Heart left ventricle (tissue), 16 donors: ENCODE results near the gene INPP4B. TPM values are rescaled to one million over a fixed set of nuclear protein-coding genes. Genes with fewer than 3 reads are reported as not detected.

Source experiments
- ATAC-seq, 4 donors: fragments of 200-7000 bp; cut with Tn5 transposase; one replicate each; pipeline ENCODE4 v1.9.1; 2020 to 2022; ENCODE audit warnings: moderate library complexity in 4 of 4, mild to moderate bottlenecking in 3 of 4, moderate number of reproducible peaks in 1 of 4
- DNase-seq, 5 donors: peaks; one replicate each; pipeline ENCODE4 v3.0.0-alpha.2; 2020
- H3K27ac ChIP-seq, 12 donors: fragments of 200-600 bp; sonication (generic) in 4 of 12; one replicate each; pipeline versions ENCODE4 v1.5.0 to v1.8.0; 2016 to 2022; ENCODE audit warnings: mild to moderate bottlenecking in 2 of 12
- H3K27me3 ChIP-seq, 9 donors: fragments of 200-600 bp; sonication (generic) in 2 of 9; one replicate each; pipeline versions ENCODE4 v1.5.1 to v1.8.0; 2016 to 2022; ENCODE audit warnings: mild to moderate bottlenecking in 3 of 9
- H3K36me3 ChIP-seq, 9 donors: fragments of 200-600 bp; sonication (generic) in 2 of 9; one replicate each; pipeline versions ENCODE4 v1.5.0 to v1.8.0; 2018 to 2022; ENCODE audit warnings: mild to moderate bottlenecking in 2 of 9
- H3K4me1 ChIP-seq, 12 donors: fragments of 200-600 bp; sonication (generic) in 4 of 12; one replicate each; pipeline versions ENCODE4 v1.5.0 to v1.8.0; 2016 to 2022; ENCODE audit warnings: mild to moderate bottlenecking in 3 of 12
- H3K4me3 ChIP-seq, 12 donors: fragments of 200-600 bp; sonication (generic) in 4 of 12; one replicate each; pipeline versions ENCODE4 v1.5.0 to v1.8.0; 2017 to 2022; ENCODE audit warnings: mild to moderate bottlenecking in 9 of 12, moderate library complexity in 4 of 12
- H3K9me3 ChIP-seq, 12 donors: fragments of 200-600 bp; sonication (generic) in 4 of 12; one replicate each; pipeline versions ENCODE4 v1.5.0 to v1.8.0; 2016 to 2022; ENCODE audit warnings: mild to moderate bottlenecking in 1 of 12
- POLR2A ChIP-seq, 2 donors: fragments of 450-650 bp; IDR thresholded peaks; one replicate each; pipeline ENCODE4 v1.6.1; 2017; ENCODE audit warnings: antibody characterized with exemption in 2 of 2, mild to moderate bottlenecking in 2 of 2, moderate library complexity in 2 of 2
- WGBS, 4 donors: extraction: QIAGEN DNeasy Blood & Tissue Kit in 2 of 4; methylation state at CpG; one replicate each; pipeline versions ENCODE4 v1.1.5 to v1.1.7; 2013 to 2018; 5-methylcytosine and 5-hydroxymethylcytosine counted together
- intact Hi-C, 10 donors: fragments of 100-400 bp; cut with DNase I; formaldehyde crosslinking; loops; one replicate each; pipeline versions ENCODE4 v1.11.1 to v1.14.2; 2022
- polyA plus RNA-seq, 2 donors: library from polyadenylated mRNA; stranded (reverse); fragments of 200-250 nt; gene quantifications; one replicate each; pipeline ENCODE4 v1.2.3, GENCODE V29; 2013
- total RNA-seq, 9 donors: library from RNA; depleted of rRNA in 2 of 9; stranded (reverse); fragments of >200 nt in 2 of 9; fragmentation: NEBNext Ultra II Directional in 3 of 9; extraction: Animal tissue kit (Norgen Biotek cat#: 25700) in 3 of 9; gene quantifications; one replicate each; pipeline versions ENCODE4 v1.1.0 to v1.2.4, GENCODE V29; 2016 to 2023
- TF ChIP-seq, protein P1 (sequence below), 12 donors: fragments of 200-600 bp; sonication (generic) in 4 of 12; IDR thresholded peaks; one replicate each; pipeline versions ENCODE4 v1.5.0 to v1.8.0; 2018 to 2022; ENCODE audit warnings: antibody characterized with exemption in 12 of 12, mild to moderate bottlenecking in 5 of 12
- donor health status: ischemic (EF 13 %, LVEDD 7.1; RV severe dilation, severe dysfunction).
- donor health status: healthy with polysubstance abuse.
- donor health status: DM: no; HTN: yes; CAD: no.
- donor health status: DM: no; HTN: no; CAD: no.
- donor health status: ischemic (EF 25% LVEDD 6.9; RV normal size, moderate dysfunction).
- donor health status: ischemic (EF 25% LVEDD 5.7; RV mildly dilated, moderate dysfunction).
- donor health status: healthy.
- donor health status: DM: yes; HTN: yes; CAD: no.
- donor health status: ischemic (EF 35%, LVEDD 5.7; RV mildly dilated, moderate dysfunction).
- donor health status: nonischemic (EF 11% LVEDD 7.7; RV severe dilation, severe dysfunction).
- donor health status: DM: yes; HTN: yes; CAD: no.
- donor health status: PGD.
- donor health status: ischemic (EF 29% LVEDD 5.4; RV normal size, mild dysfunction).
- donor health status: nonischemic (EF 23%, LVEDD 6.1; RV moderate dilation, normal function).

INPP4B gene
- total and polyA plus RNA-seq, 11 donors = 5.5 to 128 (median 39.1) TPM

DNA sequence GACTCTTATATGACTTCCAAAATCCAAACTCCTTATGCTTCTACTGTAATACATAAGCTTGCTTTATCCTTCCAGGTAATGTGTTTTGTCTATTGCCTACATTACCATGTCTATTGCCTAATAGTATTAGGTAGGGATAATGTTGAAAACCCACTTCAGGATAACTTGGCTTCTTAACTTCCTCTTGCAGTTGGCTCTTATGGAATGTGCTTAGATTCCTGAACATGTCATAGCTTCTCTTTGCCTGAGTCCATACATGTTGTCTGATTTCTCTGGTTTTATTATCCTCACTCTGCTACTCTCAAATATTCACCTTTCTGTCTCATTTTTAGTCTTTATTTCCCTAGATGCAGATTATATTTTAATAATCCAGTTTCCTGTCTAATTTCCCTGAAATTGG, 609.8 kb downstream of the INPP4B start:
- Histone ChIP-seq H3K27ac (no peak overlapping the region), H3K27me3 (no peaks in the 10 kb centered on the region), H3K9me3 (no peaks in the 10 kb centered on the region), H3K36me3 (peaks cover 0 to 14% (median 0%) of the 10 kb centered on the region in 9 donors), H3K4me3 (no peak overlapping the region), H3K4me1 (peaks cover 0 to 3% (median 0%) of the 10 kb centered on the region in 12 donors)
- DNase-seq (no peak), ATAC-seq (no peak)
- intact Hi-C loops = no loop called here
- TF ChIP-seq, protein P1, sequence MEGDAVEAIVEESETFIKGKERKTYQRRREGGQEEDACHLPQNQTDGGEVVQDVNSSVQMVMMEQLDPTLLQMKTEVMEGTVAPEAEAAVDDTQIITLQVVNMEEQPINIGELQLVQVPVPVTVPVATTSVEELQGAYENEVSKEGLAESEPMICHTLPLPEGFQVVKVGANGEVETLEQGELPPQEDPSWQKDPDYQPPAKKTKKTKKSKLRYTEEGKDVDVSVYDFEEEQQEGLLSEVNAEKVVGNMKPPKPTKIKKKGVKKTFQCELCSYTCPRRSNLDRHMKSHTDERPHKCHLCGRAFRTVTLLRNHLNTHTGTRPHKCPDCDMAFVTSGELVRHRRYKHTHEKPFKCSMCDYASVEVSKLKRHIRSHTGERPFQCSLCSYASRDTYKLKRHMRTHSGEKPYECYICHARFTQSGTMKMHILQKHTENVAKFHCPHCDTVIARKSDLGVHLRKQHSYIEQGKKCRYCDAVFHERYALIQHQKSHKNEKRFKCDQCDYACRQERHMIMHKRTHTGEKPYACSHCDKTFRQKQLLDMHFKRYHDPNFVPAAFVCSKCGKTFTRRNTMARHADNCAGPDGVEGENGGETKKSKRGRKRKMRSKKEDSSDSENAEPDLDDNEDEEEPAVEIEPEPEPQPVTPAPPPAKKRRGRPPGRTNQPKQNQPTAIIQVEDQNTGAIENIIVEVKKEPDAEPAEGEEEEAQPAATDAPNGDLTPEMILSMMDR (IDR thresholded peaks at IDR 0.05) = no peak
- no peak for TF ChIP-seq POLR2A (IDR thresholded peaks at IDR 0.05)

DNA sequence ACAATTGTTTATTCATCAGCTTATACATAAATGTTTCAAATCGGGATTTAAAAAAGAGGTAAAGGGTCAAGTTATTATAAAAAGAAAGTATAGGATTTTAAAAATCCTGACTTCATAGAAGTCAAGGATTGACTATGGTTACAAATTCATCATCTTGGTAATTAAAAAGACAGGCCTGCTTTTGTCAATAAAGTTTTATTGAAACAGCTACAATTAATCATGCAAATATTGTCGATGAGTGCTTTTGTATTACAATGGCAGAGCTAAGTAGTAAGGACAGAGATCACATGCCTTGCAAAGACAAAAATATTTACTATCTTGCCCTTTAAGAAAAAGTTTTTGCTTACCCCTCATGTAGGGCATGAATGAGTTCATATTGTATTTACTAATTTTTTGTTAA, 614.3 kb downstream of the INPP4B start:
- no peak overlapping the region for H3K27ac ChIP-seq
- H3K4me3 ChIP-seq = no peak overlapping the region
- H3K9me3 ChIP-seq = no peaks in the 10 kb centered on the region
- no peak for ATAC-seq
- 95 to 98% (median 96%) methylated on average over 2 of the region's 2 CpGs for WGBS, 4 donors
- DNase-seq = no peak
- TF ChIP-seq POLR2A (IDR thresholded peaks at IDR 0.05) = no peak
- TF ChIP-seq, protein P1 (IDR thresholded peaks at IDR 0.05) = no peak
- H3K27me3 ChIP-seq = no peaks in the 10 kb centered on the region
- intact Hi-C loops = no loop called here
- H3K4me1 ChIP-seq = no peaks in the 10 kb centered on the region
- peaks cover 0 to 4% (median 0%) of the 10 kb centered on the region in 9 donors for H3K36me3 ChIP-seq

DNA sequence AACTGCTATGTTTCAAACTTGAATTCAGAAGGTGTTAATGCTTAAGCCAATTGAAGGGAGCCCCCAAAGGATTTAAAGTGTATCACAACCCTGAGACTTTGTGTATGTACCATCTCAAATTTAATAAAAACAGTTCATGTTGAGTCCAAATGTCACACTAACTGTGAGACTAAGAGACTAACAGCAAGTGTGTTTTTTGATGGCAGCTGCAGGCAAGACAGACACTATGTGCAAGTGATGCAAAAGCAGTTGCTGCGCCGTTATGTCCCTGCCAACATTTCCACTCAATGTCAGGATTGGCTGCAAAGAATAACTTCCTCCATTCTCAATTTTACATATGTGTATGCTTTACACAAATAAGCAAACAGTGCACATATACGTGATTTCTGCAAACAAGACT, 615.1 kb downstream of the INPP4B start:
- intact Hi-C loops = no loop called here
- H3K27ac ChIP-seq = no peak overlapping the region
- no peak for DNase-seq

DNA sequence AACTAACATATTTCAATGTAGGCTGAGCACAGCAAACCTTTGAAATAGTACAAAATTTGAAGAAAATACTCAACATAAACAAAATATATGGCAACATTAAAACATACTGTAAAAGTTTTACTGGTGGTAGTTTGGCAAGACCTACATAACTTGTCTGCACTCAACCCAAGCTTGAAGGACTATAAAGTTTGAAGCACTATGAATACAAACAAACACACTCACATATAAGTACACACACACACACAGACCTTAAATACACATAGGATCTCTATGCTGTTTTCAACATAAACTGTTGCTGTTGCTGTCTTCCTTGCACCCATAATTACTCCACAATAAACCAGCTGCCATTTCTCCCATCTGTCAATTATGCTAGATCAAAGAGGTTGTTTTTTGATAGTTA, 620.1 kb downstream of the INPP4B start:
- no peaks in the 10 kb centered on the region for H3K9me3 ChIP-seq
- H3K4me3 ChIP-seq = no peak overlapping the region
- no peak overlapping the region for H3K27ac ChIP-seq
- H3K36me3 ChIP-seq = no peaks in the 10 kb centered on the region
- TF ChIP-seq, protein P1 (IDR thresholded peaks at IDR 0.05) = no peak
- TF ChIP-seq POLR2A (IDR thresholded peaks at IDR 0.05) = no peak
- intact Hi-C loops = no loop called here
- no peaks in the 10 kb centered on the region for H3K27me3 ChIP-seq
- peaks cover 0 to 3% (median 0%) of the 10 kb centered on the region in 12 donors for H3K4me1 ChIP-seq
- DNase-seq (no peak), ATAC-seq (no peak)

More for the DNA sequence above, 615.1 kb downstream of the INPP4B start:
- 88 to 94% (median 93%) methylated on average over 3 of the region's 3 CpGs for WGBS, 4 donors
- no peak for ATAC-seq
- no peaks in the 10 kb centered on the region for H3K27me3 ChIP-seq
- H3K4me1 ChIP-seq = no peaks in the 10 kb centered on the region
- no peak overlapping the region for H3K4me3 ChIP-seq
- H3K36me3 ChIP-seq = no peaks in the 10 kb centered on the region
- no peaks in the 10 kb centered on the region for H3K9me3 ChIP-seq
- TF ChIP-seq POLR2A (IDR thresholded peaks at IDR 0.05) = no peak
- TF ChIP-seq, protein P1 (IDR thresholded peaks at IDR 0.05) = no peak
